Measurements from ENCODE around the gene GPSM1. TPM values are rescaled to one million over a fixed set of nuclear protein-coding genes. Genes with fewer than 3 reads are reported as not detected.

GPSM1 gene
- polyA plus RNA-seq, 1 of the 3 experiments (the other 2 are of a cell fraction): 26.7 TPM

DNA sequence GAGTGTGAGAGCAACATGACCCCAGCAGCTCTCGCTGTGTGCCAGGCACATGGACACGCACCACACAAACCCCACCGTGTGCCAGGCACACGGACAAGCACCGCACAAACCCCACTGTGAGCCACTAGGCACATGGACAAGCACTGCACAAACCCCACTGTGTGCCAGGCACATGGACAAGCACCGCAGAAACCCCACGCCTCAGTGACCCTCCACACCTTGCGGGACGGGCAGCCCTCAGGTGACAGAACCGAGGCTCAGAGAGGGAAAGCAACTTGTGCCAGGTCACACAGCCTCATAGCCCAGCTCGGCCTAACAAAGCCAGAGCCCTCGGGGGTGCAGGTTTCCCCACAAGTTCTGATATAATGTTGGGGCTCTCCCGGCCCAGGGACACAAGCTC, 2.0 kb upstream of the GPSM1 start:
- WGBS (ENCODE audit: low lambda C conversion rate): 82% methylated on average over 6 of the region's 13 CpGs
- Histone ChIP-seq H3K4me3 (ENCODE audit: low read depth in 2 of 2, low read length in 1 of 2) (no peak overlapping the region), H3K27ac (ENCODE audit: low read depth in 2 of 2, low read length in 1 of 2) (peak overlapping the region; percentile 87 to 98; a peak in 3 of 4 replicates), H3K9ac (peak overlapping the region; percentile 67; the same call in 1 of the 2 replicates), H4K20me1 (ENCODE audit: insufficient read depth) (peaks cover 20% of the 10 kb centered on the region), H3F3A (replicated peaks; ENCODE audit: insufficient read depth) (peaks cover 3% of the 10 kb centered on the region), H2AFZ (ENCODE audit: low read depth) (no peak overlapping the region), H3K4me1 (ENCODE audit: control insufficient read depth in 1 of 2, insufficient read depth in 2 of 2, low read depth in 1 of 2, low read length in 1 of 2) (peaks cover 24 to 50% of the 10 kb centered on the region in 2 experiments), H3K9me3 (no peaks in the 10 kb centered on the region), H3K9me2 (no peaks in the 10 kb centered on the region), H3K27me3 (ENCODE audit: insufficient read depth) (no peaks in the 10 kb centered on the region), H3K4me2 (peak overlapping the region; percentile 90; the same call in 1 of the 2 replicates), H3K36me3 (replicated peaks in 1 of 2; ENCODE audit: control insufficient read depth in 1 of 2, insufficient read depth in 2 of 2, low read length in 1 of 2) (no peaks in the 10 kb centered on the region), H3K79me2 (ENCODE audit: insufficient read depth) (peaks cover 24% of the 10 kb centered on the region)
- POLR2A ChIA-PET: interaction anchor here (1.2 to 1.3 kb wide), 3 partner anchors 19 to 49 kb away, joined by 3 to 5 read pairs (median 5); no protein-coding TSS in a partner anchor
- TF ChIP-seq MAX (IDR thresholded peaks at IDR 0.05; ENCODE audit: low read depth) (no peak), JUND (IDR thresholded peaks at IDR 0.05) (no peak), TCF12 (IDR thresholded peaks at IDR 0.05) (no peak), FOSL2 (IDR thresholded peaks at IDR 0.05; ENCODE audit: borderline replicate concordance, low read depth) (no peak), EZH2phosphoT487 (IDR thresholded peaks at IDR 0.05; ENCODE audit: borderline replicate concordance, low read depth) (no peak), NRF1 (IDR thresholded peaks at IDR 0.05; ENCODE audit: low read depth, low read length) (no peak), USF2 (IDR thresholded peaks at IDR 0.05; ENCODE audit: borderline replicate concordance, low read depth, low read length) (no peak), TEAD4 (IDR thresholded peaks at IDR 0.05; ENCODE audit: borderline replicate concordance, insufficient read depth) (no peak), FOXJ3 (CRISPR knock-in tag; IDR thresholded peaks at IDR 0.05) (no peak), RAD21 (IDR thresholded peaks at IDR 0.05; ENCODE audit: low read length) (no peak), MEF2A (IDR thresholded peaks at IDR 0.05; ENCODE audit: borderline replicate concordance, low read depth) (no peak), EP300 (IDR thresholded peaks at IDR 0.05; ENCODE audit: borderline replicate concordance in 1 of 2, low read depth in 1 of 2, low read length in 1 of 2) (no peak), GABPA (IDR thresholded peaks at IDR 0.05; ENCODE audit: low read depth) (no peak), NFIC (IDR thresholded peaks at IDR 0.05; ENCODE audit: borderline replicate concordance) (no peak), POLR2AphosphoS5 (IDR thresholded peaks at IDR 0.05; ENCODE audit: low read depth, low read length) (no peak)
- TF ChIP-seq, protein P1, sequence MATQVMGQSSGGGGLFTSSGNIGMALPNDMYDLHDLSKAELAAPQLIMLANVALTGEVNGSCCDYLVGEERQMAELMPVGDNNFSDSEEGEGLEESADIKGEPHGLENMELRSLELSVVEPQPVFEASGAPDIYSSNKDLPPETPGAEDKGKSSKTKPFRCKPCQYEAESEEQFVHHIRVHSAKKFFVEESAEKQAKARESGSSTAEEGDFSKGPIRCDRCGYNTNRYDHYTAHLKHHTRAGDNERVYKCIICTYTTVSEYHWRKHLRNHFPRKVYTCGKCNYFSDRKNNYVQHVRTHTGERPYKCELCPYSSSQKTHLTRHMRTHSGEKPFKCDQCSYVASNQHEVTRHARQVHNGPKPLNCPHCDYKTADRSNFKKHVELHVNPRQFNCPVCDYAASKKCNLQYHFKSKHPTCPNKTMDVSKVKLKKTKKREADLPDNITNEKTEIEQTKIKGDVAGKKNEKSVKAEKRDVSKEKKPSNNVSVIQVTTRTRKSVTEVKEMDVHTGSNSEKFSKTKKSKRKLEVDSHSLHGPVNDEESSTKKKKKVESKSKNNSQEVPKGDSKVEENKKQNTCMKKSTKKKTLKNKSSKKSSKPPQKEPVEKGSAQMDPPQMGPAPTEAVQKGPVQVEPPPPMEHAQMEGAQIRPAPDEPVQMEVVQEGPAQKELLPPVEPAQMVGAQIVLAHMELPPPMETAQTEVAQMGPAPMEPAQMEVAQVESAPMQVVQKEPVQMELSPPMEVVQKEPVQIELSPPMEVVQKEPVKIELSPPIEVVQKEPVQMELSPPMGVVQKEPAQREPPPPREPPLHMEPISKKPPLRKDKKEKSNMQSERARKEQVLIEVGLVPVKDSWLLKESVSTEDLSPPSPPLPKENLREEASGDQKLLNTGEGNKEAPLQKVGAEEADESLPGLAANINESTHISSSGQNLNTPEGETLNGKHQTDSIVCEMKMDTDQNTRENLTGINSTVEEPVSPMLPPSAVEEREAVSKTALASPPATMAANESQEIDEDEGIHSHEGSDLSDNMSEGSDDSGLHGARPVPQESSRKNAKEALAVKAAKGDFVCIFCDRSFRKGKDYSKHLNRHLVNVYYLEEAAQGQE (IDR thresholded peaks at IDR 0.05; ENCODE audit: low read depth, low read length): no peak
- DNase-seq: no peak
- CTCF ChIA-PET: interaction anchor here (1.0 to 8.1 kb wide), 9 partner anchors 12 to 163 kb away, joined by 3 to 91 read pairs (median 6); partner anchors contain the start of genes CARD9 and DNLZ

Measured in SK-N-SH (cell line).